PFSK-1 (cell line): ENCODE data around the gene ZNF512B.

Source experiments
- FOXP2 ChIP-seq: optimal IDR thresholded peaks from 2 replicates; pipeline ENCODE3; 2011; ENCODE audit warnings: borderline replicate concordance, control low read depth, inconsistent platforms; ENCODE audit not compliant: insufficient read depth; ENCODE audit errors: extremely low read length, extremely low read depth
- POLR2AphosphoS5 ChIP-seq: IDR thresholded peaks from 2 replicates; pipeline ENCODE4 v1.6.1; 2012; ENCODE audit warnings: low read depth, mild to moderate bottlenecking, control low read depth, low read length, moderate library complexity
- SIN3A ChIP-seq: IDR thresholded peaks from 2 replicates; pipeline ENCODE4 v1.6.1; 2012; ENCODE audit warnings: mild to moderate bottlenecking, low read length, moderate library complexity, borderline replicate concordance; ENCODE audit not compliant: insufficient read depth
- TAF1 ChIP-seq: IDR thresholded peaks from 2 replicates; pipeline ENCODE4 v1.6.1; 2012; ENCODE audit warnings: low read length, control low read depth, borderline replicate concordance; ENCODE audit not compliant: insufficient read depth
- TF ChIP-seq, protein P1 (sequence below), 2 experiments: IDR thresholded peaks; 2 replicates each; pipeline versions ENCODE4 v1.6.1 to v1.8.0; 2011 to 2012; ENCODE audit warnings: low read depth in 2 of 2, low read length in 2 of 2, control low read depth in 1 of 2, inconsistent platforms in 1 of 2, mild to moderate bottlenecking in 1 of 2, moderate library complexity in 1 of 2; ENCODE audit not compliant: insufficient read depth in 1 of 2

ZNF512B gene

DNA sequence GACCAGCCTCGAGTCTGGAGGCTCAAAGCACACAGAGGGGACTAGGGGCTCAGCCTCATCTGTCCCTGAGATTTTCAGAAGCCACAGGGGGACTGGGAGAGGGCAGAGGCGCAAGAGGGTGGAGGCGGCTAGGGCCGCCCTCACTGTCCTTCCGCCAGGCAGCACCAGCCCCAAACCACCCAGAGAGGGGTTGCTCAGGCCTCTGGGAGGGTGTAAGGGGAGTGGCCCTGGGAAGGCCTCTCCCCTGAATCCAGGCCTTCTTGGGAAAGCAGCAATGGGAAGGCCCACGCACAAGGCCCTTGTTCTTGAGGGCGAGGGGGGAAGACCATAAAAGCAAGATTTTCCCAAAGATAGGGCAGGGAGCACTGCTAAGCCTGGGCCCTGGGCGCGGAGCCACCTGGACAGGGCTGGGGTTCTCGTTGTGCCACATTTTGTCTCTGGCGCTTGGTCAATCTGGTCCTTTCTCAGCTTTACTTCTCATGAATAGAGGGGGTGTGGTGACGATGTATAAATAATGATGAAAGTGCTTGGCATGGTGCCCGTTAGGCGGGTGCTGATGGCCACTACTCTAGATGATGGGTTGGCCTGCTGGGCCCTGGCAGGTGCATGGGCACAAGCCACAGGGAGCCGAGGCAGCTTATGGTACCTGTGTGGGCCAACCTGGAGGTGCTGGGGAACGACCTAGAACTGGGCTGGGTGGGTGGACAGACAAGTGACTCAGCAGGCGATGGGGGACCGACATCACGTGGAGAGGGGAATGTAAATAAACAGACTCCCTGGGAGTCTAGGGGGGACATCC is 4.9 kb upstream of the ZNF512B start:
- no peak for TF ChIP-seq POLR2AphosphoS5
- no peak for TF ChIP-seq SIN3A
- TF ChIP-seq TAF1 = no peak
- no peak for TF ChIP-seq FOXP2
- TF ChIP-seq, protein P1, sequence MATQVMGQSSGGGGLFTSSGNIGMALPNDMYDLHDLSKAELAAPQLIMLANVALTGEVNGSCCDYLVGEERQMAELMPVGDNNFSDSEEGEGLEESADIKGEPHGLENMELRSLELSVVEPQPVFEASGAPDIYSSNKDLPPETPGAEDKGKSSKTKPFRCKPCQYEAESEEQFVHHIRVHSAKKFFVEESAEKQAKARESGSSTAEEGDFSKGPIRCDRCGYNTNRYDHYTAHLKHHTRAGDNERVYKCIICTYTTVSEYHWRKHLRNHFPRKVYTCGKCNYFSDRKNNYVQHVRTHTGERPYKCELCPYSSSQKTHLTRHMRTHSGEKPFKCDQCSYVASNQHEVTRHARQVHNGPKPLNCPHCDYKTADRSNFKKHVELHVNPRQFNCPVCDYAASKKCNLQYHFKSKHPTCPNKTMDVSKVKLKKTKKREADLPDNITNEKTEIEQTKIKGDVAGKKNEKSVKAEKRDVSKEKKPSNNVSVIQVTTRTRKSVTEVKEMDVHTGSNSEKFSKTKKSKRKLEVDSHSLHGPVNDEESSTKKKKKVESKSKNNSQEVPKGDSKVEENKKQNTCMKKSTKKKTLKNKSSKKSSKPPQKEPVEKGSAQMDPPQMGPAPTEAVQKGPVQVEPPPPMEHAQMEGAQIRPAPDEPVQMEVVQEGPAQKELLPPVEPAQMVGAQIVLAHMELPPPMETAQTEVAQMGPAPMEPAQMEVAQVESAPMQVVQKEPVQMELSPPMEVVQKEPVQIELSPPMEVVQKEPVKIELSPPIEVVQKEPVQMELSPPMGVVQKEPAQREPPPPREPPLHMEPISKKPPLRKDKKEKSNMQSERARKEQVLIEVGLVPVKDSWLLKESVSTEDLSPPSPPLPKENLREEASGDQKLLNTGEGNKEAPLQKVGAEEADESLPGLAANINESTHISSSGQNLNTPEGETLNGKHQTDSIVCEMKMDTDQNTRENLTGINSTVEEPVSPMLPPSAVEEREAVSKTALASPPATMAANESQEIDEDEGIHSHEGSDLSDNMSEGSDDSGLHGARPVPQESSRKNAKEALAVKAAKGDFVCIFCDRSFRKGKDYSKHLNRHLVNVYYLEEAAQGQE (IDR thresholded peaks at IDR 0.05; ENCODE audit: insufficient read depth in 1 of 2, low read depth in 2 of 2, low read length in 2 of 2) = no peak

DNA sequence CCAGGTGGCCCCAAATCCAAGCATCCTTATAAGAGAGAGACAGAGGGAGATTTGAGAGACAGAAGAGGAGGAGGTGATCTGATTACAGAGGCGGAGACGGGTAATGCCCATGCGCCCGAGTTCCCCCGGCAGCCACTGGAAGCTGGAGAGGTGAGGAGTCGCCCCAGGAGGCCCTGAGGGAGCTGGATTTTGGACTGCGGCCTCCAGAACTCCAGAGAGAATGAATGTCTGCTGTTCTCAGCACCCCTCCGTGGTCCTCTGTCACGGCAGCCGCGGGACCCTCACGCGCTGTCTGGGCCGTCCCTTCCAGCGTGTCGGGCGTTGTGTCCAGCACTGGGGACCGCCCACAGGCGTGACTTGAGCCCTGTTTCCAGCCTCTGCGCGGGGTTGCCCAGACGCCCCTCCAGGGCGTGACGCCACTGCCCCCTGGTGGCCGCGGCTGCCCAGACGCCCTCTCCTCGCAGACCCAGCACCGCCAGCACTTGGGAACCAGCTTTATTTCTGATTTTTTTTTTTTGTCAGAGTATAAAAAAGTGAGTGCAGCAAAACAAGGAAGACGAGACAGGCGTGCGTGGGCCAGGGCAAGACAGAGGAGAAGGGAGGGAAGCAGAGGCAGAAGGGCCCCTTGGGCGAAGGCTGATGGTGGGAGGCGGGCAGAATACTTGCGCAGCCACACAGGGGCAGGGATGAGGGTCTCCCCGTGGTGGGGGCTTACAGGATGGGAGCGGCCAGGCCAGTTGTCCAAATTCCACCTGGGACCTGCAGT is 4.1 kb upstream of the ZNF512B start:
- TF ChIP-seq SIN3A (peak; percentile 84; the same call in 1 of the 2 replicates), FOXP2 (no peak)

DNA sequence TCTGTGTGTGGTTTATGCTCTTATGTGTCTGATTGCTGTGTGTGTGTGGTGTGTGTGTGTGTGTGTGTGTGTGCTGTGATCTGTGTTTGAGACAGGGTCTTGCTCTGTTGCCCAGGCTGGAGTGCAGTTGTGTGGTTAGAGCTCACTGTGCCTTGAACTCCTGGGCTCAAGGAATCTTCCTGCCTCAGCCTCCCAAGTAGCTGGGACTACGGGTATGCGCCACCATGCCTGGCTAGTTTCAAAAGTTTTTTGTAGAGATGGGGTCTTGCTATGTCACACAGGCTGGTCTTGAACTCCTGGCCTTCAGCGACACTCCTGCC is 3.4 kb upstream of the ZNF512B start:
- no peak for TF ChIP-seq TAF1
- TF ChIP-seq, protein P1 (IDR thresholded peaks at IDR 0.05; ENCODE audit: insufficient read depth in 1 of 2, low read depth in 2 of 2, low read length in 2 of 2) = no peak
- TF ChIP-seq FOXP2 = no peak
- TF ChIP-seq POLR2AphosphoS5 = no peak
- no peak for TF ChIP-seq SIN3A

DNA sequence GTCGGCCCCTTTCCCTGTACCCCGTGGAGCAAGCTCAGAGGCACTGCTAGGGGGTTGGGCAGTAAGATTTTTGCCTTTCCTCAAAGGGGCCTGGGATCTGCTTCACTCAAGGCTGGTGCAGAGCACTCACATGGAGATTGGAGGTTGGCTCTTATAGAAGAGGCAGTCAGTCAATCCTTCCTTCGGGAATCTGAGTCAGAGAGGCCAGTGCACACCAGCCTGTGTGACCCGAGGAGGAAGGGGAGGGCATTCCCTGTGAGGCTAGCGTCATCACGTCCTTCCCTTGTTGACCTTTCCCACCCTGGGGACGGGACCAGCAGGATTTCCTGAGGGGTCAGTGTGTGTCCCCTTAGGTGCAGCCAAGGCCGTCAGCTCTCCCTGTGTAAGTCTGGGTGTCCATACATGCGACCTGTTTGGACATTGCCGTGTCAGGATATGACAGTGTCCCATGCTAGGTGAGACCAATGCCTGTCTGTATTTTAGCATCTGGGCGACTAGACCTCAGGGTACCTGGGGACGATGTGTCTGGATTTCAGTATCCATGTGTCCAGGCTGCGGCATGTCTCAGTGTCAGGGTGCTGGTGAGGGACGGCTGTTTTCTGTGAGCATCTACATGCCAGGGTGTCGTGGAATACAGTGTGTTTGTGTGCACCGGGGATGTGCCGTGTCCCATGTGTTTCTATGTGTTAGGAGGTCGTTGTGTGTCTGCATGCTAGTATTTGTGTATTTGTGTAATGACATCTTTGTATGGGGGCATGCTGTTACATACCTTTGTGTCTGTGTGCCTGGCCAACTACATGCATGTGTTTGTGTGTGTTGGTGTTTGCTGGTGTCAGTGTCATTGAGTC is 2.8 kb upstream of the ZNF512B start:
- TF ChIP-seq, protein P1 (IDR thresholded peaks at IDR 0.05; ENCODE audit: insufficient read depth in 1 of 2, low read depth in 2 of 2, low read length in 2 of 2) = no peak
- no peak for TF ChIP-seq SIN3A
- TF ChIP-seq FOXP2 = no peak

DNA sequence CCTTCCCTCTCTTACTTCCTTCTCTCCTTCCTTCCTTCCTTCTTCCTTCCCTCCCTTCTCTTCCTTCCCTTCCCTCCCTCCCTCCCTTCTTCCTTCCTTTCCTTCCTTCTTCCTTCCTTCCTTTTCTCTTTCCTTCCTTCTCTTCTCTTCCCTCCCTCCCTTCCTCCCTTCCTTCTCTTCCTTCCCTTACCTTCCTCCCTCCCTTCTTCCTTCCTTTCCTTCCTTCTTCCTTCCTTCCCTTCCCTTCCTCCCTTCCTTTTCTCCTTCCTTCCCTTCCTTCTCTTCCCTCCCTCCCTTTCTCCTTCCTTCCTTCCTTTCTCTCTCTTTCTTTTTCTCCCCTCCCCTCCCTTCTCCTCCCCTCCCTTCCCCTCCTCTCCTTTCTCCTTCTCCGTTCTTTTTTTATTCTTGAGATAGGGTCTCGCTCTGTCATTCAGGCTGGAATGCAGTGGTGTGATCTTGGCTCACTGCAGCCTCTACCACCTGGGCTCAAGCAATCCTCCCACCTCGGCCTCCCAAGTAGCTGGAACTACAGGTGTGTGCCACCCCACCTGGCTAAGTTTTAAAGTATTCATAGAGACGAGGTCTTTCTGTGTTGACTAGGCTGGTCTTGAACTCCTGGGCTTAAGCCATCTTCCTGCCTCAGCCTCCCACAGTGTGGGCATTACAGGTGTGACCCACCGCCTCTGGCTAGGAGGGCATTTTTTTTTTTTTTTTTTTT is 1.1 kb upstream of the ZNF512B start:
- TF ChIP-seq POLR2AphosphoS5 (no peak), FOXP2 (no peak)
